Activated naive CD4-positive, alpha-beta T cell (primary cell): ENCODE data around the gene GAP43.

Source experiments
- DNase-seq, 4 experiments: peaks; one replicate each; lab custom pipeline; 2025; lab: John Stamatoyannopoulos, UW

The GAP43 gene, protein sequence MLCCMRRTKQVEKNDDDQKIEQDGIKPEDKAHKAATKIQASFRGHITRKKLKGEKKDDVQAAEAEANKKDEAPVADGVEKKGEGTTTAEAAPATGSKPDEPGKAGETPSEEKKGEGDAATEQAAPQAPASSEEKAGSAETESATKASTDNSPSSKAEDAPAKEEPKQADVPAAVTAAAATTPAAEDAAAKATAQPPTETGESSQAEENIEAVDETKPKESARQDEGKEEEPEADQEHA

DNA sequence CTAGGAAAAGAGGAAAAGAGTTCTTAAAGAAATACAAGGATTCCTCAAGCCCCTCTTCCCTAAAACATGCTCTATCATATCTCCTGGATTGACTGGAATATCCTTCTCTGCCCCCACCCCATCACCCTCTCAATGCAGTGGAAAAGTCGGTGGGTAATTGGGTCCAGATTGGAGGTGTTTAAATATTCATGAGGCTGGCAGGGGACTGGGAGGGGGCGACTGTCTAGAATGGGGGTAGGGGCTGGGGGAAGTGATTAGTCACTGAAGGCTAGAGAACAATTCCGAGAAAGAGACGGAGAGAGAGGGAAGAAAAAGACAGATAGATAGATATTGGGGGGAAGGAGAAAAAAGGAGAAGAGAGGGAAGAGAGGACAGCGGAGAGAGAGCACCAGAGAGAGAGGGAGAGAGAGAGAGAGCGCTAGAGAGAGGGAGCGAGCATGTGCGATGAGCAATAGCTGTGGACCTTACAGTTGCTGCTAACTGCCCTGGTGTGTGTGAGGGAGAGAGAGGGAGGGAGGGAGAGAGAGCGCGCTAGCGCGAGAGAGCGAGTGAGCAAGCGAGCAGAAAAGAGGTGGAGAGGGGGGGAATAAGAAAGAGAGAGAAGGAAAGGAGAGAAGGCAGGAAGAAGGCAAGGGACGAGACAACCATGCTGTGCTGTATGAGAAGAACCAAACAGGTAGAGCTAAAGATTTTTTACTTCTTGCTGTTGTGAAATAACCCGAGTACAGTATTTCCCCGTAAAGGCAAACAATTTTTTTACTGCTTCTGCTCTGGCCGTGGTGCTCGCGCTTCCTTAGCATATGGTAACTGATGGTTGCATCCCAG lies at the start of gene GAP43:
TSS of gene GAP43 (plus strand) at position 467 of the 825 bp plus-strand sequence. CDS start at position 647, 180 bp downstream.
- DNase-seq: no peak

DNA sequence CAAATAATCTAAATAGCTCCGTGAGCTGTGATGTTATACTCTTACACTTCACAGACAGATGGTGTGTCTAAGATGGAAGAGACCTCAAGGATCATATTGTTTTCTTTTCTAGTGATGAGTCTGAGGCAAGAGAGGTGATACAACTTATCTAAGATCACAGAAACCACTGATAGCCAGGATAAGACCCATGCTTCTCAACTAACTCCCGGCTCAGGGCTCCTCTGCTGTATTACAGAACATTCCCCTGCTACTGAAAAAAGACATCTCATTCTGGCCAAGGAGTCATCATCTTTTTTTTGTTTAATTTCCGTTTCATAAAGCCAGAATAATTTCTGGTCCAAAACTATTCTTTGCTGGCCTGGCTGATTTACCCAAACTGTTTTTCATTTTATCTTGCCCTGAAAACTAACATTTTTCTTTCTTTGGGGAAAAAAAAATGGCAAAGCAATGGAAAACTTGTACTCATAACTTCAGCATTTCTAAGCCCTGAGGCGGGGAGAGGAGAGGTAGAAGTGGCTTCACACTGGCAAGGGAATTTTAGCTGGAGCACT lies 46.9 kb upstream of the GAP43 start:
- no peak for DNase-seq

DNA sequence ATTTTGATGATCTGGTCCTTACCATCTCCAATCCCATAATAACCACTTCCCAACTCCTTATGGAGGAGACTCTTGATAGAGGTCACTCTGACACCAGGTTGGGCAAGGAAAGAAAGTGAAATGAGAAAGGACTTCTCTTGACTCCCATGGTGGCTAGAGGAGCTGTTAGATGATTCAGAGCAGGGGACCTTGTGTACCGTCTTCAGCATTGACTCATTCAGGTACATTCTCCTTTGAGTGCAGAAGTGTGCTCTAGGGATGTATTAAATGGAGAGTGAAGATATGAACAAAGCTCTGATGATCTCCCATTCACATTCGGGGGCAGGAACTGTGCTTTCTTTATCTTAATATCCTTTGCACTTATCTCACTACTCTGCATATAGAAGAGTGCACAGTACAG lies 46.3 kb upstream of the GAP43 start:
- DNase-seq: no peak

DNA sequence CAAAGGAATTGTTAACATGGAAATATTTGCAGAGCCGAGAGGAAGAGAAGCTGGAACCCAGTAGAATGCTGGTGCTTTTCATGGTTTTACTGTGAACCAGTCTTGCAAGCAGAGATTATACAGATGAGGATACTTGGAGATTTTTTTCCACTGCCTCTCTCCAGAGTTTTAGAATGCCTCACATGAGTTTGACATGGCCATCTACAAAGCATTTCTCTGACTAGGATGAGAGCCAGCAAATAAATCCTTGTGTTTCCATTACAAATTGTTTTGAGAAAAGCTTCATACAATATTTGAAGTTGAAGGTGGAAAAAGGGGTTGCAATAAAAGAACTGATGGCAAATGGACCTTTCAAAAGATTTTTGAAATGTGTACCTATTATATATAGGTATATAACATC lies 45.0 kb upstream of the GAP43 start:
- no peak for DNase-seq

DNA sequence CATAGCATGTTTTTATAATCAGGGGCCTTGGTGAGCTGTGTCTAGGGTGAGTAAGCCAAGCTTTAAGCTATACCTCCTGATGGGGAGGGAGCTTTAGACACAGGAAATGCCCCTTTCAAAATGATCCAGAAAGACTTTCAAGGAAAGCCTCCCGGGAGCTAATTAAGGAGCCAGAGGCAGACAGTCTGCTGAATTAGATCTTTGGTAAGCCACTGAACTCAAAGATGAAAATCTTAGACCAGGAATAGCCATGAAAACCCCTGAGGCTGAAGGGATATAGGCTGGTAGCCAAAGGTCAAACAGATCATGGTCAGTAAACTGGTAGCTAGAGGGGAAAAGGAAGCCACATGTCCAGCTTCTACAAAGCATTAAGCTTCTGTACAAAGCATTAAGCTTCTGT lies 42.7 kb upstream of the GAP43 start:
- no peak for DNase-seq

DNA sequence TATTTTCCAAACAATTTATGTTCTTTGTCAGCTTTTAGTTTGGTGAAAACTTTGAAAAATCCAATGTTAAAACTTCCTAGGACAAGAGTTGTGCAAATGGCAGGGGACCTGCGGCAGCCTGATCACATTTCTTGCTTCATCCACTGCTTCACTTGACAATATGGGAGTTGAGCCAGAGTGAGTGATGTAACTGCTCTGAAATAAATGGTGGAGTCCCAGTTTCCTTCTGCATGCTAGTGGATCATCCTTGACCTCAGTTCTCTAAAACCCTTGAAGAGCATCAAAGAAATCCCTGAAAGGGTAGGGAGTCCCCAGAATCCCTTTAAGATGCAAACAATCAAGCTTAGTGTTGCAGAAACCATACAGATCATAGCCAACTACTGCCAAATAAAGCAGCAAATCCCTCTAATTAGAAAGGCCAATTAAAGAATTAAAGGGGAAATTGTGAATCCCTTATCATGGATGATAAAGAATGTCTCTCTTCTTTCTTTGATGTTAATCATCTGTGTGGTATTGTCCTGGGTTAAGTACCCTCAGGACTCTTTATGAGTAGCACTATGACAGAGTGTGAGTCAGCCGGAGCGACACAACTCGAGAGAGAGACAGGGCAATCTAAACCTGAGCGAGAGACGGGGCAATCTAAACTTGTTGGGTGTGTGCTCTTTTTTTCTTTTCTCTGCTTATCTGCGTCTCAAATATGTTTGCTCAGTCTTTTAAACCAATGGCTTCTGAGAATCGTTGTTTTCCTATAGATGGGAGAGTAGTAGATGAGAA lies 41.8 kb upstream of the GAP43 start:
- no peak for DNase-seq

DNA sequence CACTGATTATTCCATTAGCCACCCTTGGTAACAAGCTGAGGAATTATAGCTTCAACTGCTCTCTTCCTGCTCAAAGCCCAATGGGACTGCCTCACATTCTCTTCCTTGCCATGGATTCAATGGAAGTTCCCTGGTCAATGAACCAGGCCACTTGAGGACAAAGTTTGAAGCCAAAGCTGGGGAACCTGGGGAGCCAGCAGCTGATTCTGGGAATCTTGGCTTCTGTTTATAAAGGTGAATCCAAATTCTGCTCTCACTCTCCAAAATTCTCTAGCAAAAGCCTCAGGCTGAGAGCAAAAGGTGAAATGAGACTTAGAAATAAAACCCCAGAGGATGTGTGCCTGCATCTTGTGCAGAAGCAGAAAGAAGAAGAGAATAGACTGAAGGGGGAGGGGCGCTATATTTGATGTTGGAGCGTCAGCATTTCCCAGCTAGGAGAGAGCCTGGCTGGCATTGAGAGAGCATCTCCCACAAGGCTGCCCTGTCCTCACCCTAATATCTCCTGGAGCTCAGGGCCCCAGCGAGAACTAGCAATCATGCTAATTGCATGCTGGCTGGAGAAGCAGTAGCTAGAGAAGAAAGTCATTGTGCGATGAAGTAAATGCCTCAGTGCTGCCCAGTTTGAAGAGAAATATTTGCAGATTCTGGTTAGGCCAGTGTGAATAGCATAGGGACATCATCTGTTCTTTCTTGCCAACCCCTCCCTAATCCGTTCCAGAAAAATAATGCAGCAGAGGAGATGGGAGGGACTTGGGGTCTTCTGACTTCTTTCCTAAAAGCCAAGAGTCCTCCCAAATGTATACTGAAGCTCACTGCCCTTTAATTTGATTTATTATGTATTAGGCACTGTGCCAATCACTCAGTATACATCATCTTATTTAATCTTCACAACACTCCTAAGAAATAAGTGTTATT lies 34.9 kb upstream of the GAP43 start:
- no peak for DNase-seq

DNA sequence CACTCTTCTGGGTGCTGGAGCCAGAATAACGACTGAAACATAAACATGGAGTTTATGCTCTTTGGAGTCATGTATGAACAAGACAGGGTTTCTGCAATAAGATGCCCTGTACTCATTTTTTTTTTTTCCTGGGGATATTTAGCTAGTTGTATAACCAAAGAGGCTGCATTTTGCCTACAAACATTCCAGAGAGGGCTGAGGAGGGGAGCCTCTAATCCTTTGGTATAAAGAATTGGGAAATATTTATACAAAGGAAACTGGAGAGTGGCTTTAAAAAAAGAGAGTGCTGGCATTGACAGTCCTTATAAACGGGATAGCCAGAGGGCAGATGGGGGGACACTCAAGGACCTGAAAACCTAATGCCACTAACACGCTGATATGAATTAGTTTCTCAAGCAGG lies 32.4 kb upstream of the GAP43 start:
- no peak for DNase-seq

DNA sequence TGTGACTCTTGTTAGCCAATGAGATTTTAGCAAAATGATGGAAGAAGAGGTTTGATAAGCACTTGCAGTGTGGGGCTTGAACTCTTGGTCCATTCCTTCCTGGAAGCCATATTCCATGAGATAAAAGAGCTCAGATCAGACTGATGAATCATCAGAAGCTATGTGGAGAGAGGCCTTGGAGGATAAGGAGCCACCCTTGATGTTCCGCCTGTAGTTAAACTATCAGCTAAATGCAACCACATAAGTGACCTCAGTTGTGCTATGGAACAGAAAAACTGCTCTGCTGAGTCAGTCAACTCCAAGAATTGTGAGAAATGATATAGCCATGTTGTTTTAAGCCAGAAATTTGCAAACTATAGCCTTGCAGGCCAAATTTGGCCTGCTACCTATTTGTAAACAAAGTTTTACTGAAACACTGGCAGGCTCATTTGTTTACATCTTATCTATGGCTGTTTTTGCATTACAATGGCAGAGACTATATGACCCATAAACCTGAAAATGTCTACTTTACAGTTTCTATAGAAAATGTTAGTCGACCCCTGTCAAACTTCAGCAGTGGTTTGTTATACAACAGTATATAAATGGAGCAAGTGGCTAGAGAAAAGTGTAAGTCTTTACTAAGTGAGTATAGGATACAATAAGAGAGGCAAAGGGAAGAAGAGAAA lies 27.6 kb upstream of the GAP43 start:
- DNase-seq: no peak

DNA sequence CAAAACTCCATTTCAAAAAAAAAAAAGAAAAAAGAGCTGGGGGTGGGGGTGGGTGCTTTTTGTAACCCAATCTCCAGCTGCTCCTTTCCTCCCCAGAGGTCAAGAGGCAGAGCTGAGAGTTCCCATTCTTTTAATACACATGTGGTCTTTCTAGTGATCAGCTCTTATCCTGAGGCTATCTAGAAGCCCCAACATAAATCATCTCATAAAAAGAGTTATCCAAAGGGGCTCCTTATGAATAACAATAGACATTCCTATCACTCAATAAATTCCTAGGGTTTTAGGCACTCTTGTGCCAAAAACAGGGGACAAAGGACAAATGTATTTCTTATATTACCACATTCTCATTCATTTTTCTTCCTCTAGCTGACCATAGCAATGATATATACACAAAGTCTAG lies 25.1 kb upstream of the GAP43 start:
- no peak for DNase-seq

DNA sequence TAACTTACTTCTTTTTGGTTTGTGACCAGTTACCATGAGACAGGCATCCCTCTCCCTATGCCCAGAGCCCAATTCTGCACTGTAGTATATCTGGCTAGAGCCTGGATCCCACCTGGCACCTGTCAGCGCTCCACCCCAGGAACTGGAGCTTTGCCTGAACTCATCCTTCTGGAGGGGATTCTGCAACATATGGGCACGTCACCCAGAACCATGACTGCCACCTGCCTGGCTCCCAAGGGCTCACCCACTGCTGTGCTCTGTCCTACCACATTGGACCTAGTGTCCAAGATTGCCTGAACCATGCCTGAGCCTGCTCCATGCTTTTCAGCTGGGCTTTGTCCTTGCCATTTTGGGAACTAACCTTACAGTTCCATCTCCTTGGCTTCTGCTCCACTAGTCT lies 21.1 kb upstream of the GAP43 start:
- no peak for DNase-seq

DNA sequence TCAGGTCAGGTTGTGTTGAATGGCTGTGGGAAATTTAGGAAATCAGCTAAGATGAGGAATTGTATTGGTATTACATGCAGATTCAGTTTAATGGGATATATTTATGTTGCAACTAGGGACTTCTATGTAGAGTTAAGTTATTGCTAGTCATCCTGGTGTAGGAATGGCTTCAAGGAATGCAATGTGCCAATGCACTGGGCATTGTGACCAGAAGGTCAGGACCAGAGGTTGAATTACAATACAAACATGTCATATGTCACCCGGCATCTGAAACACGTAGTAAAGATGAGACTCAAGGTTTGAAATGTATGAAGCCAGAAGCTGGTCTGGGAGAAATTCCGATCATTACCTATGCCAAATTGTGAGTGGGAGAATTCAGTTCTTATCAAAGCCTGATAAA lies 11.7 kb upstream of the GAP43 start:
- DNase-seq: no peak

DNA sequence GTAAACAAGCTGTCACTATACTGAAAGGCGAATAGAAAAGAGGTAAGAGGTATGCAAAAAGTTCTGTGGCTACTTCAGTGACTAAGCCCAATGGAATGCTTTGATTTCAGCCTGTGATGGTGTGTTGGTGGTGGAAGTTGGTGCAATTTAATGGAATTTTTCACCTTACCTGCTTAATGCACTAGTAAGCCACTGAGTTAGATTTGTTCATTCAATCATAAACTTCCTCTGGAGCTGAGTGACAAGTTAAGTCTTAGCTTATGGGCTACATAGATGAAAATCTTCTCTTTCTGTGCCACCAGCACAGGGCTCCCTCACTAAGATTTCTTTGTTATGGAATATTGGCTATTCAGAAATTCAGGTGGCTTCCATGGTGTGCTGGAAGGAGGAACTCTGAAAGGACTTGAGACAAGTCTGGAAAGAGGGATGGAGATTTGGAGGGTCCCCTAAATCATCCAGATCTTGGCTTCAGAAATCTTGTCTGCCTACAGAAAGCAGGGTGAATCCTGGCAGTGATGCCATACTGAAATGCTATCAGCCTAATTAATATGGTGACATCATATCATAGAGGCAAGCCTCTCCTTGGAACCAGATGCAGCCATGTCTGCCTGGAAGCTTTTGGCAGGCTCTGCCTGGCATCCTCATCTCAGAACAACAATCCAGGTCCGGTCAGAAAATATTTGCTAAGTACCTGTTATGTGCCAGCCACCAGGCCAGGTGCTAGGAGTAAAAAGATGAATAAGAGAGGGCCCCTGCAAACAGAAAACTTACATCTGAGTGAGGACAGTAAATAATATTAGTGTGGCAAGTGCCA lies 8.1 kb upstream of the GAP43 start:
- DNase-seq: no peak

DNA sequence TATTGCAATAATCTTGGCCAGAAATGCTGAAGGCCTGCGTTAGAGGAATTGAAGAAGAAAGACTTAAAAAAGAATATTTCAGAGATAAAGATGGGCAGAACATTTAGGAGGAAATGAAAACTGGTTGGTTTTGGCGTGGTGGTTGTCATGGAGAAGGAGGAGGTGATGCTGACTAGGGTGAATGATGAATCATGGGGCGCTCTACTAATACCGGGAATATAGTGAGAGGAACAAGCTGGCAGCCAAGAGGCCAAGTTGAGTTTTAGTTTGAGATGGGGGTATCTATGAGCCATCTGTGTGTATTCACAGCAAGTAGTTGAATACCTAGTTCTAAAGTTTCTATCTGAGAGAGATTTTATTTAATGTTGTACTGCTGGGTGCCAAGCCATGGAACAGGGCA lies 6.8 kb upstream of the GAP43 start:
- no peak for DNase-seq

DNA sequence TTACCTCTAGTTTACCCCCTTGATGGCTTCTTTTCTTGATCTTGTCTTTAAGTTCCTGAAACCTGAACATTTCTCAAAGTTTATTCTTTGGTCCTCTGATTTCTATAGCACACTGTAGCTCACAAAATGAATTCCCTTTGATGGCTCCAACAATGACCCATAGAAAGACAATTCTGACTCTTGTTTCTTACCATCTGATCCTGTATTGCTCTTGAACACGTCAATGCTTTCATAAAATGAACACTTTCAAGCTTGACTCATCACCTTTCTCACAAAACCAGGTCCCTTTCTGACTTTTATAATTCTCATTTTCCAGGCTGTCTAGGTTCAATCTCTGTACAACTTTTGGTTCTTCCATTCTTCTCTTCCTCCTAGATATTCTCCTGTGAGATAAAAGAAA lies 5.7 kb upstream of the GAP43 start:
- DNase-seq: no peak

DNA sequence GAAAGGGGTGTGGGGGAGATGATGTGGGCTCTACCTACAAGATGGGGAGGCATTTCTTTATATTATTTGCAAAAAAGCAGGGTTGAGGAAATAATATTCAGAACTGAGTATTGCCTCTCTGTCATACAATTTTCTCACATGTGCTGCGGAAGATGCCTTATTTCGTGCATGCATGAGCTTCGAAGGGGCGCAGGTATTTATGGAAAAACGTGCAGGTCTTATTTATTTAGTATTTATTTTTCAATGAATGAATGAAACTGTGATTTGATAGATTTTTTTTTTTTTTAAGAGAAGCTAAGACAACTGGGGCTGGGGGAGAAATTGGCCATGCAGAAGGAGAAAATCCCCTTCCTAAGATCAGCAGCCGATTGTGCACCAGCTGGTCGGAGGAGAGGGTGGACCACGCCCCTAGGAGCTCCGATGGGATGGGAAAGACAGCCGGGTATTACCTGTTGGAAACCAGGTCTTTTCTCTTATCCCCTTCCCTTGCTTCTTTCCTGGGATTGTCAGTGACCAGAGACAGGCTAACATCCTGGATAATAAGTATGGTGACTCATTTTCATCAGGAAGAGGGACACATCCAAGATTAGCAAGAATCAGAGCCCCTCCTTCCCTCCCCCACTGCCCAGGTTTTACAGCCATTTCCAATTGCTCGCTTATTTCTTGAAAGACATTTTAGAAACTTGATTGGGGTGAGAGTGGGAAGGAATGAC lies 875 bp downstream of the GAP43 start:
- DNase-seq: no peak

DNA sequence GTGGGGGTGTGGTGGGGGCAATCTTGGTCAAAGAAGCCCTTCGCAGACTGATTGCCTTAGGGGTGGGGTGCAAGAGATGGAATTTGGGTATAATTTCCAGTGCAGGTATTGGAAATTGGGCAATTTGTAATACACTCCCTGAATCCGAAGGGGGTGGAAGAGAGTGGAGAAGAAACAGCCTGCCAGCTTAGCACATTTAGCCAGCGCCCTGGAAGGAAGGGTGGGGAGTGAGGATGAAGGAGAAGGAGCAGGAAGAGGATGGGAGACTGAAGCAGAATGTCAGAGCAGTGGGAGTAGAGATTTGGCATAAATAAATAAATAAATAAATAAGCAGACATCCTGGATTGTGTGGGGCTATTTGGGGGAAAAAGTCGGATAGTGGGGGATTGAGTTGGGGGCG lies 1.6 kb downstream of the GAP43 start:
- DNase-seq: no peak

DNA sequence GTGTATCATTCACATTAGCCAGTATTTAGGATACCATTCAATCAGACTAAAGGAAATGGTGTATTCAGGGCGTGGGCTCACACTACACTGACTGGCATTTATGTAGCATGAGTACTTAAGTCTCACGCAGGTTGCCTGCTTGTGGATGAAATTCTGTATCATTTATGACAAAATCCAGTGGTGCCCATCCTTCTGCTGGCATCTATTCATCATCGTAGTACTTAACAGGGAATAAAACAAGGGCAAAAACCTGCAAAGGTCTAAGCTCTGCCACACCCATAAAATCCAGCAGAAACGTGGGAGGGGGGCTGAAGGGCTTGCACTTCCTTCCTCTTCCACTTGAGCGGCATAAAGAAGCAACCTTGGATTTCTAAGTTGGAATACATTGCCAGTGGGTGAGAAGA lies 2.7 kb downstream of the GAP43 start:
- no peak for DNase-seq

DNA sequence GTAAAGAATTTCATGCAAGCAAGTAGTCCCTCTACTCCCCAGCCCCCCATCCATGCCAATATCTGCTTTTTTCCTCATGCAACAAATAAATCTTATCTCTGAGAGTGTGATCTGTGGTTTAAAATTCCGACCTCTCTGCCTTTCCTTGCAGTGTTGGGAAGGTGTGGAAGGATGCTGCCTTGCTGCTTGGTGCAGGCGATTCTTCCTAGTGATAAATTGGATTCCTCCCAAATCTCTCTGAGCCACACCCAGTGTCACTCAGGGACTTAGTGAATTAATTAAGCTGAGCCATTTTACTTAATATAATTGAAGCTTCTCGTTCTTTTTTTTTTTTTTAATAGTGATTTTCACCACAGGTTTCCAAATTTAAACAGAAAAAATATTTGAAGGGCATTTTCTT lies 3.4 kb downstream of the GAP43 start:
- no peak for DNase-seq
